HepG2 (cell line): ENCODE results near the gene SYNJ2. TPM values are rescaled to one million over a fixed set of nuclear protein-coding genes. Genes with fewer than 3 reads are reported as not detected.

Source experiments
- ATAC-seq: fragments of 200-7000 bp; cut with Tn5 transposase; 3 replicates; pipeline ENCODE4 v1.9.1; 2020; ENCODE audit warnings: mild to moderate bottlenecking, moderate library complexity
- BruUV-seq: library from RNA; stranded (reverse); fragments of 400-500 nt; replicated peaks from 2 replicates; lab custom pipeline; 2021; lab: Mats Ljungman, UMichigan
- CTCF ChIA-PET: fragments of 300-600 bp; formaldehyde crosslinking; extraction: SDS; loops from one replicate; lab custom pipeline; 2021; ENCODE audit warnings: low total read pairs, inconsistent platforms, low intra/inter-chr PET ratio; lab: Yijun Ruan, JAX
- POLR2A ChIA-PET: fragments of 350-600 bp; sonication (Branson Sonifier 250); formaldehyde crosslinking; loops from one replicate; lab custom pipeline; 2020; ENCODE audit warnings: antibody characterized with exemption, inconsistent platforms; lab: Yijun Ruan, JAX
- DNase-seq: peaks from one replicate; pipeline ENCODE4 v3.0.0-alpha.2; 2015; ENCODE audit warnings: low spot score
- FAIRE-seq: peaks from 3 replicates; lab custom pipeline; 2011; peaks lifted over from hg19 to GRCh38; lab: Jason Lieb, UNC
- H2AFZ ChIP-seq: one replicate; pipeline ENCODE4 v1.6.1; 2011; ENCODE audit warnings: low read length, inconsistent platforms
- H3K27ac ChIP-seq: fragments of 300-600 bp; 3 replicates; pipeline ENCODE4 v1.8.0; 2011; ENCODE audit warnings: mixed run types, mild to moderate bottlenecking, mixed read lengths, low read length, inconsistent platforms; ENCODE audit not compliant: insufficient read depth; ENCODE audit errors: extremely low read length
- H3K27me3 ChIP-seq, 2 experiments: fragments of 200-600 bp in 1 of 2; 2 replicates in 1 of 2; 3 replicates in 1 of 2; pipeline versions ENCODE4 v1.6.0 to v1.8.0; 2011; ENCODE audit warnings: low read length in 2 of 2, mild to moderate bottlenecking in 2 of 2, moderate library complexity in 2 of 2, inconsistent platforms in 1 of 2; ENCODE audit not compliant: insufficient read depth in 2 of 2, control insufficient read depth in 1 of 2
- H3K36me3 ChIP-seq, 2 experiments: fragments of 200-600 bp in 1 of 2; replicated peaks in 1 of 2; 2 replicates in 1 of 2; 3 replicates in 1 of 2; pipeline versions ENCODE4 v1.5.1 to v1.8.0; 2011; ENCODE audit warnings: low read length in 2 of 2, inconsistent platforms in 1 of 2; ENCODE audit not compliant: insufficient read depth in 2 of 2, control insufficient read depth in 1 of 2
- H3K4me1 ChIP-seq: 2 replicates; pipeline ENCODE4 v1.5.1; 2012; ENCODE audit warnings: low read length, inconsistent platforms; ENCODE audit not compliant: insufficient read depth
- H3K4me2 ChIP-seq: 2 replicates; pipeline ENCODE4 v1.6.0; 2011; ENCODE audit warnings: low read depth, low read length, inconsistent platforms
- H3K4me3 ChIP-seq, 3 experiments: fragments of 200-600 bp in 1 of 3; sonication (generic), shearing (Covaris generic) in 1 of 3; replicated peaks in 1 of 3; 2 replicates each; pipeline ENCODE4 v1.5.1; 2011 to 2016; ENCODE audit warnings: low read length in 3 of 3, inconsistent platforms in 2 of 3, low read depth in 2 of 3, mild to moderate bottlenecking in 2 of 3, control low read depth in 1 of 3, mixed read lengths in 1 of 3; ENCODE audit not compliant: insufficient read depth in 1 of 3
- H3K79me2 ChIP-seq: one replicate; pipeline ENCODE4 v1.6.1; 2011; ENCODE audit warnings: low read length, inconsistent platforms; ENCODE audit not compliant: insufficient read depth
- H3K9ac ChIP-seq: 2 replicates; pipeline ENCODE4 v1.6.0; 2011; ENCODE audit warnings: mild to moderate bottlenecking, low read depth, low read length, inconsistent platforms; ENCODE audit not compliant: insufficient read depth
- H3K9me3 ChIP-seq: 2 replicates; pipeline ENCODE4 v1.5.1; 2012; ENCODE audit warnings: mild to moderate bottlenecking, low read length
- H4K20me1 ChIP-seq: 2 replicates; pipeline ENCODE4 v1.6.0; 2011; ENCODE audit warnings: inconsistent platforms, mild to moderate bottlenecking, low read length, moderate library complexity; ENCODE audit not compliant: insufficient read depth
- ARID2 ChIP-seq: sonication (generic); formaldehyde crosslinking; IDR thresholded peaks from 2 replicates; pipeline ENCODE4 v1.8.1; 2022; ENCODE audit warnings: mild to moderate bottlenecking, missing genetic modification reagents, borderline replicate concordance
- BRCA1 ChIP-seq: sonication (generic); formaldehyde crosslinking; IDR thresholded peaks from 2 replicates; pipeline ENCODE4 v1.4.0; 2020; ENCODE audit warnings: missing genetic modification reagents
- FIP1L1 ChIP-seq: fragments of 200-400 bp; formaldehyde crosslinking; IDR thresholded peaks from 2 replicates; pipeline ENCODE4 v1.6.1; 2018; ENCODE audit warnings: low read depth, mild to moderate bottlenecking, low read length, moderate library complexity, borderline replicate concordance; ENCODE audit not compliant: insufficient read depth
- REL ChIP-seq: sonication (generic); formaldehyde crosslinking; conservative IDR thresholded peaks from 2 replicates; pipeline ENCODE4 v1.8.0; 2022; ENCODE audit warnings: mild to moderate bottlenecking, missing genetic modification reagents, moderate library complexity
- TRIM24 ChIP-seq: sonication (generic); formaldehyde crosslinking; IDR thresholded peaks from 2 replicates; pipeline ENCODE4 v1.8.0; 2022; ENCODE audit warnings: mild to moderate bottlenecking, missing genetic modification reagents
- ZNF12 ChIP-seq: sonication (generic); formaldehyde crosslinking; IDR thresholded peaks from 2 replicates; pipeline ENCODE4 v1.5.0; 2020; ENCODE audit warnings: missing genetic modification reagents
- ZNF451 ChIP-seq: sonication (generic); formaldehyde crosslinking; IDR thresholded peaks from 2 replicates; pipeline ENCODE4 v1.5.0; 2020; ENCODE audit warnings: mild to moderate bottlenecking, missing genetic modification reagents
- ZNF687 ChIP-seq: sonication (generic); formaldehyde crosslinking; IDR thresholded peaks from 2 replicates; pipeline ENCODE4 v1.5.1; 2020; ENCODE audit warnings: mild to moderate bottlenecking, missing genetic modification reagents, moderate library complexity
- WGBS: methylation state at CpG from one replicate; pipeline ENCODE4 v1.1.6; 2017; ENCODE audit warnings: low lambda C conversion rate; 5-methylcytosine and 5-hydroxymethylcytosine counted together
- in situ Hi-C: cut with HindIII; loops from 2 replicates; pipeline ENCODE4 v1.10.0; 2017; ENCODE audit warnings: low pct_unique_long_range_greater_than_20kb; ENCODE audit not compliant: extremely low pct_ligation_motif_present
- intact Hi-C: fragments of 100-400 bp; cut with micrococcal nuclease; formaldehyde crosslinking; loops from one replicate; pipeline ENCODE4 v1.10.0; 2022; ENCODE audit not compliant: unreplicated experiment
- polyA plus RNA-seq, 8 experiments: library from polyadenylated mRNA; depleted of rRNA in 3 of 8; stranded (reverse) in 7 of 8; unstranded in 1 of 8; fragments of >200 nt; fragmentation: Illumina TruSeq in 4 of 8; extraction: Trizol in 4 of 8; gene quantifications; 2 replicates each; pipeline versions ENCODE4 v1.2.1 to v1.2.3, GENCODE V29; 2011 to 2016; ENCODE audit warnings: low read depth in 4 of 8, missing spikeins in 1 of 8, mixed read lengths in 1 of 8; ENCODE audit not compliant: insufficient read depth in 1 of 8
- total RNA-seq, 5 experiments: library from RNA; depleted of rRNA; stranded (reverse); fragments of >200 nt; fragmentation: Illumina TruSeq; extraction: Trizol; gene quantifications; 2 replicates each; pipeline ENCODE4 v1.2.3, GENCODE V29; 2016; ENCODE audit warnings: low read depth in 1 of 5

Gene SYNJ2
- total and polyA plus RNA-seq, 2 of the 13 experiments (the other 11 are each of a cell fraction or from before 2014, with no cell fraction given), result 39.1 to 57.6 TPM

- TF ChIP-seq TRIM24 (CRISPR knock-in tag), result no peak
- TF ChIP-seq, all 625 proteins: peak for 0
Observed at GRCh38 chr6:157962601-157963302, 18.9 kb upstream of the SYNJ2 start (continued).

GRCh38 chr6:157964100-157964499 lies 17.6 kb upstream of the SYNJ2 start:
- ATAC-seq (no peak), DNase-seq (no peak), FAIRE-seq (no peak)
- Histone ChIP-seq H3K27ac (no peak overlapping the region), H3K9ac (no peak overlapping the region), H3K27me3 (no peaks in the 10 kb centered on the region), H4K20me1 (no peaks in the 10 kb centered on the region), H3K4me1 (peaks cover 43% of the 10 kb centered on the region), H3K9me3 (peaks cover 7% of the 10 kb centered on the region), H3K79me2 (no peaks in the 10 kb centered on the region), H3K4me3 (no peak overlapping the region), H3K4me2 (no peak overlapping the region), H3K36me3 (no peaks in the 10 kb centered on the region), H2AFZ (no peak overlapping the region)
- TF ChIP-seq ARID2 (CRISPR knock-in tag) (0 out of 2 replicates have a peak, but pooled peaks have one; percentile 34), REL (CRISPR knock-in tag) (no peak)
- BruUV-seq, result no TSS peak
- intact Hi-C loops (no loop called here), in situ Hi-C loops (no loop called here)
- WGBS, result 69% methylated on average over 3 of the region's 3 CpGs
- ChIA-PET CTCF (no interaction called here), POLR2A (interaction anchor here (1.4 to 1.9 kb wide), 2 partner anchors 10 kb away, joined by 4 to 7 read pairs; no protein-coding TSS in a partner anchor)

- ChIA-PET CTCF (no interaction called here), POLR2A (interaction anchor here (0.5 to 3.3 kb wide), 2 partner anchors 11 to 182 kb away, joined by 3 to 18 read pairs; no protein-coding TSS in a partner anchor)
- TF ChIP-seq ZNF451 (no peak), FIP1L1 (no peak), BRCA1 (CRISPR knock-in tag) (no peak), ZNF687 (no peak), ZNF12 (CRISPR knock-in tag) (no peak)
- H3K9me3 ChIP-seq, result no peaks in the 10 kb centered on the region
- DNase-seq (no peak), ATAC-seq (no peak), FAIRE-seq (no peak)
- no peaks in the 10 kb centered on the region for H3K27me3 ChIP-seq
- no peak overlapping the region for H3K4me3 ChIP-seq
- H4K20me1 ChIP-seq, result no peaks in the 10 kb centered on the region
- no peak overlapping the region for H3K4me2 ChIP-seq
- 73% methylated on average over 3 of the region's 3 CpGs for WGBS
- H3K79me2 ChIP-seq, result no peaks in the 10 kb centered on the region
- intact Hi-C loops, result no loop called here
- no peaks in the 10 kb centered on the region for H3K36me3 ChIP-seq
- no TSS peak for BruUV-seq
- H3K27ac ChIP-seq, result no peak overlapping the region
- H2AFZ ChIP-seq, result no peak overlapping the region
- peaks cover 41% of the 10 kb centered on the region for H3K4me1 ChIP-seq
- in situ Hi-C loops, result no loop called here
- H3K9ac ChIP-seq, result no peak overlapping the region
Observed at GRCh38 chr6:157965387-157965786, 16.3 kb upstream of the SYNJ2 start.
